Right hindlimb (tissue), 1 donor: ENCODE data around the gene C15orf39.
A peak's percentile ranks its signal among the peaks of the same experiment; 100 is the strongest.
"Not testable (repeated sequence)": the region's sequence is repeated elsewhere in the genome, so short reads cannot be mapped to it uniquely, and the experiment has no call there.

Source experiments
- DNase-seq: peaks from one replicate; pipeline ENCODE4 v3.0.0-alpha.2; 2018

C15orf39 gene

GRCh38 chr15:75232826-75233503 is 31.3 kb downstream of the C15orf39 start:
- DNase-seq, result peak; percentile 15

DNA sequence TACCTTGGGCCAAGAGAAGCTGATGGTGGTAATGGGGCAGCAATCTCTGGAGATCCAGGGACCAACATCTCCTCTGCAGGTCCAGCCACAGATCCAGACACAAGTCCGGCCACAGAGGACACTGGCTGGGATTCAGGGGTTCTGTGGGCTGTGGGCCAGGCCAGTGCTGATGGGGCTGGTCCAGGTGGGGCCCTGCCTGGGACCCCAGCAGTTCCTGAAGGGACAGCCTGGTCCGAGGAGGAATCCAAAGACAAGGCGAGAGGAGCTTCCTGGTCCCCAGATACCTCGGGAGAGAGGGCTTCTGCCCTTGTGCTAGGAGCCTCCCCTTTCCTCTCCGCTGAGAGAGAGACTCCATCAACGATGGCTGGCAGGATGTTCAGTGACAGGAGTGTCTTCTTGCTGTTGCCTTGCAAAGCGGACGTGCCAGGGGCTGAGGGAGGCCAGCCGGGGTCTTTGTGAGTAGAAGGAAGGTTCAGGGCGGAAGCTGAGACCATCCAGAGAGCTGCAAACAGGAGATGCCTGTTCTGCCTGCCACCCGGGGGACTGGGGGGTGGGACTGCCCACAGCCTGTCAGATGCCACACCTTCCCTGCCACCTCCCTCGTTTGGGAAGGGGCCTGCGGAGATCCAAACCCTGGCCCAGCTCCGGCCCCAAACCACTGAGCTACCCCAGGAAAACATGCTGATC is 32.0 kb downstream of the C15orf39 start:
- peak; percentile 15 for DNase-seq

GRCh38 chr15:75234191-75234810 is 32.6 kb downstream of the C15orf39 start:
- DNase-seq, result peak; percentile 4

DNA sequence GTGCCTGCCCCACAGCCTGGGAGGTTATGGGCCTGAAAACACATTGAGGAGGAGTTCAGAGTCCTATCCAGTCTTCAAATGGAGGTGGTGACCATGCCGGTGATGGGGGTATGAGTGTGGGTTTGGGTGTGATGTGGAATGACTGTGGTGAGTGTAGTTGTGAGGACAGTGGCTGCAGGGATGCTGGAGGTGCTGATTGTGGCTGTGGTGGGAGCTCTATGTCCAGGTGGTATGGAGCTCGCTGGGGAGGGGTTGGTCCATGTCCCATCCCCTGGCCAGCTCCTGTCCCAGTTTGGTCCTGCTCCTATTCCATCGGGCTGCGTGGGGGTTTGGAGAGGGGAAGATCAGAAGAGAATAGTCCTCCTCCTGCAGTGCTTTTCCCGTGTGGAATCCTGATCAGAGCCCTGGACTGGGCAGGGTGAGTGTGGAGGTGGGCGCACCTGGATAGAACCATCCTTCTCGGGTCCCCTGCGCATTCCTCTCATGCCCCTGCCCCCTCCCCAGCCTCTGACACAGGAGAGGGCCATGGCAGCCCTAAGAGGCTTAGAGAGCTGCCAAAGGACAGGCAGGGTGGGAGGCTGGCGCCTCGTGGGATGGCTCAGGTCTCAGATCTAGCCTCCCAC is 33.5 kb downstream of the C15orf39 start:
- peak; percentile 7 for DNase-seq

DNA sequence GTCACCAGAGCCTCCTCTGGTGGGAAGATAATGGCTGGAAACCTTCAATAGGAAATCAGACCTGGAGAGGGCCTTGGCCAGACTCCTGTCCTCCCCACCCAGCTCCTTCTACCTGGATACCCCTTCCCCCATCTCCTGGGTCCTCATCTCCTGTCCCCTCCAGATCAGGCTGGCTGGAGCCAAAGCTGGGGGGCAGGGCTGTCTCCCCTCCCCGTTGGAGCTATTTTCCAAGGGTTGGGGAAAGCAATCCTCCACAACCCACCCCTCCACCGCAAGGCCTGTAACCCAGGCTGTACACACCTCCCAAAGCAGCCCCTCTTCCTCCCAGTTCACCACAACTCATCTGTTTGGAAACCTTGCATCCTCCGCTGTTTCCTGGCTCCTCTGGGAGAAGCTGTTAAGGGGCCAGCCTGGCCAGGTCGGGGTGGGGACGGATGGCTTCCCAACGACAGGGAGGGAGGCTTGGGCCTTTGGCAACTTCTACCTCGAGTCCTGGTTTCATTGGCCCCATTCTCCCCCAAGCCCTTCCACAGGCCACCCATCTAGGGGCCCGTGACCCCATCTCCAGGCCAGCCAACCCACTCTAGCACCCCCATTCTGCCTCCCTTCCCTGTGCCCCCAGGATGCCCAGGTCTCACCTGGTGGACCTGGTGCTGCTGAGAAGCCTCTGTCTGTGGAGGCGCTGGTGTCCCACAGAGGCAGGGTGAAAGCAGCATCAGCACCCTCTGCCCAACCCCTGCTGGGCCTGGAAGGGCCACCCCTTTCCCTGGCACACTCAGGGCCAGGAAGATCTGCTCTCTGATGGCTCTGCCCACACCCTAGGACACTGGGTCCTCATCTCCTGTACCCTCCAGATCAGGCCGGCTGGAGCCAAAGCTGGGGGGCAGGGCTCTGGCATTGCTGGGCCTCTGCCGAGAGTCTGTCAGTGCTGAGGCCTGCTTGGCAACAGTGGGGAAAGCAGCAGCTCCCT is 34.4 kb downstream of the C15orf39 start:
- peak; percentile 9 for DNase-seq

GRCh38 chr15:75237316-75237982 is 35.8 kb downstream of the C15orf39 start:
- DNase-seq, result peak; percentile 15

DNA sequence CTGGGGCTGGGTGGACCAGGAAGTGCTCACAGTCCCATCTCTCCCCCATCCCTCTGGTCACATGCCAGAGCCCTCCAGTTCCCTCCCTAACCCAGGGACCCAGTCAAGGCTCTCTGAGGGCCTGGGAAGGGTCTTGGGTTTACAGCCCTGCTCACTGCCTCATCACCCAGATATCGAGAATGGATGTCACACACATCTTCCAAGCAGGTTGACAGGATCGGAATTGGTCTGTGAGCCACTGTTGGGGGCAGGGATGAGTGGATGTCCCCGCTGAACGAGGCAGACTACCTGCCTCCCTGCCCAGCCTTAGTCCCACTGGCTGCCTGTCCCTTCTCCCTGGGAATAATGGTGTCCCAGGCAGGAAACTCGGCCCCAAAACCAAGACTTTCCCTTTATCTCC is 36.5 kb downstream of the C15orf39 start:
- DNase-seq, result peak; percentile 4

- not testable (repeated sequence) for DNase-seq
These were observed 44.1 kb downstream of the C15orf39 start for GRCh38 chr15:75245741-75246140.

DNA sequence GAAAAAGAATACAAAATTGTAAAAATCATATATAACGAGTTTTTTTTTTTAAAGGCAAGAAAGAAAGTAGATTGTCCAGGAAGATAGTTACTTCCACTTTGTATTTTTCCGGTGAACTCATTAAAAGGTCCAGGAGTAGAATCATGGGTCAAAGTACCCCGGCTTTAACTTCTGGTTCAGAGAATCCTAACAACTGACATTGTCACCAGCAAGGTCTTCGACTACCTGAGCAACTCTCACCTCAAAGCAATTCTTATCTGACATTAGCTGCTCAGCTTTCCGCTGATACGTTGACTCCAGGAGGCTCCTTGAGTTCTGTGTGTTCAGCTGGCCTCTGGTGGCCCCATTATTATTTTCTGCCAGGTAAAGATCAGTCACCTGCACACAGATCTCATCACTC is 47.3 kb downstream of the C15orf39 start:
- not testable (repeated sequence) for DNase-seq

DNA sequence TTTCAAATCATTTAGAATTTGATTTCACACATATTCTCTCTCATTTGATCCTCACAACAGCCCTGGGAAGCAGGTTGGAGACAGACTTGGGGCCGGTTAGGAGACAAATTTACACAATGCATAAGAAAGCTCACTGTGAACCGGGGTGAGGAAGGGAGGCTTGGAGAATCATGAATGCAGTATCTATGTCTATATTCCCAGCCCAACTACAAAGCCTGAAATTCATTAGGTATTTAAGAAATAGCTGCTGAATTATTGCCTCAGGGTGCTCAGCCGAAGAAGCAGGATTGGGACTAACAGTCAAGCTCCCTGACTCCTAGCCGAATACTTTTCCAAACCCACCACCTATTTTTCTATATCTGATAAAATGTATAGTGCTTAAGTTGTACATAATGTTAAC is 48.0 kb downstream of the C15orf39 start:
- no peak for DNase-seq

GRCh38 chr15:75251343-75251742 is 49.7 kb downstream of the C15orf39 start:
- DNase-seq, result not testable (repeated sequence)

DNA sequence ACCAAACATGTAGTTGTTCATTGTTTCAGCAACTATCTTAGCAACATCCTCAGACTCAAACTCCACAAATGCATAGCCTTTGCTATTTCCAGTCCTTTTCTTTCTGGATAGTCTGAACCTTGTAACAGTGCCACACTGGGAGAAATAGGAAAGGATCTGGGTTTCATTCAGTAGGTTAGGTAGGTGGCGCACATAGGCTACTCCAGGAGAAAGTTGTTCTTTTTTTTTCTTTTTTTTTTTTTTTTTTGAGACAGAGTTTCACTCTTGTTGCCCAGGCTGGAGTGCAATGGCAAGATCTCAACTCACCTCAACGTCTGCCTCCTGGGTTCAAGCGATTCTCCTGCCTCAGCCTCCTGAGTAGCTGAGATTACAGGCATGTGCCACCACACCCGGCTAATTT is 50.6 kb downstream of the C15orf39 start:
- DNase-seq, result not testable (repeated sequence)

- not testable (repeated sequence) for DNase-seq
These were observed 56.4 kb downstream of the C15orf39 start, which contains the start of gene GOLGA6C for GRCh38 chr15:75258034-75258433. Gene GOLGA6C (plus strand): TSS chr15:75258334. CDS start chr15:75258599, 265 bp downstream.

- not testable (repeated sequence) for DNase-seq
These were observed 57.1 kb downstream of the C15orf39 start for GRCh38 chr15:75258620-75259343.

DNA sequence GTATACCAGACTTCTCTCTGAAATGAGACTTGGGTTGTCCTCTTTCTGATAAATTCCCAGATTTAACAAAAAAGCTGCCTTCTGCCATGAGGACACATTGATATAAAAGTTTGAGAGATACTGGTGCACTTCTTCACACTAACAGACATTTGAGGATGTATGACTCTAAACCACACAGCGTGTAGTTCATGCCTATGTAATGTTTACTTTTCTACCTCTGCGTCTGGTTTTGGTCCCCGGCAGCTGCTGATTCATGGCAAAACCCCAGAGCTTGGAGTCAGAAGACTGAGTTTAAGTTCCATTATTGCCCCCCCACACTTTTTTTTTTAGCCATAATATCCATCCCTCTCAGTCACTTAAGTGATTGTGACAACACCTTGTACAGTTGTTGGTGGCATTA is 58.2 kb downstream of the C15orf39 start:
- DNase-seq, result not testable (repeated sequence)
